ENCODE results near the gene PLEKHA6. TPM values are rescaled to one million over a fixed set of nuclear protein-coding genes. Genes with fewer than 3 reads are reported as not detected.

The PLEKHA6 gene
- total RNA-seq, 1 experiment from 2014 or later, result 2.1 TPM

DNA sequence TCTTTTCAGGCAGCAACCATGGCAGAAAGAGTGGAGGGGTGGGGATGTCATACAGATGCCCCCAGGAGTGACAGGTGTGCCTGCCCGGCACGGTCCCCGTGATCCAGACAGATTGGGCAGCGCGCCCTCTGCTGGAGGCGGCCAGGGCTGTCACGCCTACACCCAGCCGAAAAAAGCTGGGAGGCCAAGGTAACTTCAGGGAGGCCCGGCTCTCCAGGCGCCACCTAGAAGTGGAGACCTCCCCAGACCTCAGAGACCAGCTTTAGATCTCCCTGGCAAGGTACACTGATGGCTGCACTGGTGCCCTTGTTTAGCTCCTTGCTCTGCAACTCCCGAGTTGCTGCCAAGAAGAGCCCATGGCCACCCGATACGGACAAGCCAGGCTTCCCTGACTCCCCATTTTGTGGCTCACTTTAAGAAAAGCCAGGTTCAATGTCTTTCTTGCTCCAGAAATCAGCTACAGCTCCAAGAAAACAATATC, 152.6 kb downstream of the PLEKHA6 start:
- Mint-ChIP-seq H3K27me3 (ENCODE audit: low read depth) (no peaks in the 10 kb centered on the region; the same call in 1 of the 2 replicates), H3K4me1 (peaks cover 24 to 28% of the 10 kb centered on the region in 2 experiments), H3K36me3 (ENCODE audit: insufficient read depth in 1 of 3, low read depth in 3 of 3) (no peaks in the 10 kb centered on the region), H3K4me3 (no peak overlapping the region), H3K9me3 (no peaks in the 10 kb centered on the region), H3K27ac (no peak overlapping the region)
- Histone ChIP-seq H3T11ph (ENCODE audit: low read length) (no peak overlapping the region), H3K79me1 (ENCODE audit: insufficient read depth, low read depth, low read length, poor library complexity, severe bottlenecking) (no peaks in the 10 kb centered on the region), H2BK120ac (ENCODE audit: low read depth, low read length, poor library complexity, severe bottlenecking) (no peak overlapping the region), H4K91ac (ENCODE audit: insufficient read length, low read depth, low read length) (no peak overlapping the region), H3K27me3 (ENCODE audit: insufficient read depth, low read length) (no peaks in the 10 kb centered on the region), H3K9ac (ENCODE audit: extremely low read depth, insufficient read length, low read length) (no peak overlapping the region), H4K8ac (replicated peaks; ENCODE audit: insufficient read length, low read depth, low read length) (no peak overlapping the region), H2BK12ac (ENCODE audit: insufficient read length, low read depth, low read length) (no peak overlapping the region), H4K20me1 (ENCODE audit: control insufficient read depth, insufficient read depth, insufficient read length) (no peaks in the 10 kb centered on the region), H2BK20ac (ENCODE audit: low read depth, low read length, poor library complexity, severe bottlenecking) (no peak overlapping the region), H3K14ac (ENCODE audit: insufficient read depth, low read length) (no peak overlapping the region), H3K23me2 (ENCODE audit: insufficient read length, low read depth, low read length, poor library complexity, severe bottlenecking) (no peaks in the 10 kb centered on the region), H3K18ac (ENCODE audit: insufficient read length, low read depth, low read length) (no peak overlapping the region), H4K5ac (ENCODE audit: insufficient read length, low read depth, low read length) (no peak overlapping the region), H3K27ac (ENCODE audit: insufficient read length, low read depth, low read length) (no peak overlapping the region), H3K56ac (ENCODE audit: insufficient read length, low read depth, low read length) (no peak overlapping the region), H2BK15ac (ENCODE audit: low read depth, low read length) (no peak overlapping the region), H3K4ac (ENCODE audit: low read depth, low read length) (no peak overlapping the region), H3K4me1 (ENCODE audit: insufficient read depth, low read length) (no peaks in the 10 kb centered on the region; the same call in 1 of the 2 replicates), H3K4me2 (ENCODE audit: insufficient read depth, insufficient read length, low read length) (no peak overlapping the region), H3K23ac (ENCODE audit: insufficient read length, low read depth, low read length) (no peak overlapping the region), H2BK5ac (ENCODE audit: insufficient read length, low read length) (no peak overlapping the region), H3K9me3 (ENCODE audit: control insufficient read depth, low read depth, low read length) (no peaks in the 10 kb centered on the region), H2AK5ac (ENCODE audit: insufficient read length, low read length) (no peak overlapping the region), H3K79me2 (ENCODE audit: insufficient read depth, low read length) (no peaks in the 10 kb centered on the region), H2AFZ (ENCODE audit: low read length) (no peak overlapping the region)
- peak; percentile 96 for TF ChIP-seq CTCF (conservative IDR thresholded peaks at IDR 0.05)
- peak; percentile 88 for DNase-seq
- WGBS (ENCODE audit: extremely low coverage, insufficient read length, low lambda C conversion rate), result no CpG with 5 or more reads among the region's 13 CpGs
